SK-N-SH (cell line): ENCODE data around the gene RNGTT.

Experiments
- CTCF ChIP-seq: fragments of 200-600 bp; sonication (generic); IDR thresholded peaks from 2 replicates; pipeline ENCODE4 v1.6.1; 2017; ENCODE audit warnings: antibody characterized with exemption, mild to moderate bottlenecking, moderate library complexity
- ELF1 ChIP-seq: IDR thresholded peaks from 2 replicates; pipeline ENCODE4 v1.4.0; 2012
- FOSL2 ChIP-seq: IDR thresholded peaks from 2 replicates; pipeline ENCODE4 v1.4.0; 2012; ENCODE audit warnings: low read depth, mild to moderate bottlenecking, moderate library complexity, borderline replicate concordance
- FOXJ3 ChIP-seq: sonication (generic); formaldehyde crosslinking; IDR thresholded peaks from 2 replicates; pipeline ENCODE4 v1.5.1; 2020; ENCODE audit warnings: mild to moderate bottlenecking, missing genetic modification reagents
- GABPA ChIP-seq: IDR thresholded peaks from 2 replicates; pipeline ENCODE4 v1.4.0; 2012; ENCODE audit warnings: low read depth, mild to moderate bottlenecking
- GATA2 ChIP-seq: sonication (generic); formaldehyde crosslinking; IDR thresholded peaks from 2 replicates; pipeline ENCODE4 v1.5.0; 2020; ENCODE audit warnings: mild to moderate bottlenecking, missing genetic modification reagents
- MXI1 ChIP-seq: IDR thresholded peaks from 2 replicates; pipeline ENCODE4 v1.6.1; 2012; ENCODE audit warnings: mild to moderate bottlenecking, low read depth, low read length, improper control_type of control experiment
- NRF1 ChIP-seq: IDR thresholded peaks from 2 replicates; pipeline ENCODE4 v1.6.1; 2012; ENCODE audit warnings: low read depth, mild to moderate bottlenecking, low read length
- PBX3 ChIP-seq: IDR thresholded peaks from 2 replicates; pipeline ENCODE4; 2012
- POLR2AphosphoS5 ChIP-seq: IDR thresholded peaks from 2 replicates; pipeline ENCODE4 v1.6.1; 2012; ENCODE audit warnings: low read depth, low read length
- TAF1 ChIP-seq: IDR thresholded peaks from 2 replicates; pipeline ENCODE4 v1.6.1; 2012; ENCODE audit warnings: low read depth, mild to moderate bottlenecking, low read length, moderate library complexity, borderline replicate concordance
- USF2 ChIP-seq: fragments of 150-350 bp; IDR thresholded peaks from 2 replicates; pipeline ENCODE4 v1.6.1; 2017; ENCODE audit warnings: antibody characterized with exemption, low read length, low read depth, borderline replicate concordance

- TF ChIP-seq CTCF (no peak), GABPA (no peak), FOXJ3 (CRISPR knock-in tag) (no peak), FOSL2 (no peak), POLR2AphosphoS5 (no peak), PBX3 (no peak), GATA2 (no peak), TAF1 (no peak), USF2 (no peak), MXI1 (no peak), ELF1 (no peak), NRF1 (no peak)
Measured at GRCh38 chr6:89009624-89010059, 46.2 kb upstream of the RNGTT start.
